AML-193 (cell line): Measurements from ENCODE around the gene FHDC1.
"Not testable (repeated sequence)": the region's sequence is repeated elsewhere in the genome, so short reads cannot be mapped to it uniquely, and the experiment has no call there.

Source experiments
- DNase-seq, 2 experiments: peaks; one replicate each; lab custom pipeline; 2025; lab: John Stamatoyannopoulos, UW

Gene FHDC1, protein sequence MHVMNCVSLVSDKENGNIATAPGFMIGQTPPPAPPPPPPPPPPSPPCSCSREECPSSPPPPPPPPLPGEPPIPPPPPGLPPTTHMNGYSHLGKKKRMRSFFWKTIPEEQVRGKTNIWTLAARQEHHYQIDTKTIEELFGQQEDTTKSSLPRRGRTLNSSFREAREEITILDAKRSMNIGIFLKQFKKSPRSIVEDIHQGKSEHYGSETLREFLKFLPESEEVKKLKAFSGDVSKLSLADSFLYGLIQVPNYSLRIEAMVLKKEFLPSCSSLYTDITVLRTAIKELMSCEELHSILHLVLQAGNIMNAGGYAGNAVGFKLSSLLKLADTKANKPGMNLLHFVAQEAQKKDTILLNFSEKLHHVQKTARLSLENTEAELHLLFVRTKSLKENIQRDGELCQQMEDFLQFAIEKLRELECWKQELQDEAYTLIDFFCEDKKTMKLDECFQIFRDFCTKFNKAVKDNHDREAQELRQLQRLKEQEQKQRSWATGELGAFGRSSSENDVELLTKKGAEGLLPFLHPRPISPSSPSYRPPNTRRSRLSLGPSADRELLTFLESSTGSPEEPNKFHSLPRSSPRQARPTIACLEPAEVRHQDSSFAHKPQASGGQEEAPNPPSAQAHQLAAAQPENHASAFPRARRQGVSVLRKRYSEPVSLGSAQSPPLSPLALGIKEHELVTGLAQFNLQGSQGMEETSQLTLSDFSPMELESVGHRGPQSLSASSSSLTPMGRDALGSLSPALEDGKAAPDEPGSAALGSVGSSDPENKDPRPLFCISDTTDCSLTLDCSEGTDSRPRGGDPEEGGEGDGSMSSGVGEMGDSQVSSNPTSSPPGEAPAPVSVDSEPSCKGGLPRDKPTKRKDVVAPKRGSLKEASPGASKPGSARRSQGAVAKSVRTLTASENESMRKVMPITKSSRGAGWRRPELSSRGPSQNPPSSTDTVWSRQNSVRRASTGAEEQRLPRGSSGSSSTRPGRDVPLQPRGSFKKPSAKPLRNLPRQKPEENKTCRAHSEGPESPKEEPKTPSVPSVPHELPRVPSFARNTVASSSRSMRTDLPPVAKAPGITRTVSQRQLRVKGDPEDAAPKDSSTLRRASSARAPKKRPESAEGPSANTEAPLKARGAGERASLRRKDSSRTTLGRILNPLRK

DNA sequence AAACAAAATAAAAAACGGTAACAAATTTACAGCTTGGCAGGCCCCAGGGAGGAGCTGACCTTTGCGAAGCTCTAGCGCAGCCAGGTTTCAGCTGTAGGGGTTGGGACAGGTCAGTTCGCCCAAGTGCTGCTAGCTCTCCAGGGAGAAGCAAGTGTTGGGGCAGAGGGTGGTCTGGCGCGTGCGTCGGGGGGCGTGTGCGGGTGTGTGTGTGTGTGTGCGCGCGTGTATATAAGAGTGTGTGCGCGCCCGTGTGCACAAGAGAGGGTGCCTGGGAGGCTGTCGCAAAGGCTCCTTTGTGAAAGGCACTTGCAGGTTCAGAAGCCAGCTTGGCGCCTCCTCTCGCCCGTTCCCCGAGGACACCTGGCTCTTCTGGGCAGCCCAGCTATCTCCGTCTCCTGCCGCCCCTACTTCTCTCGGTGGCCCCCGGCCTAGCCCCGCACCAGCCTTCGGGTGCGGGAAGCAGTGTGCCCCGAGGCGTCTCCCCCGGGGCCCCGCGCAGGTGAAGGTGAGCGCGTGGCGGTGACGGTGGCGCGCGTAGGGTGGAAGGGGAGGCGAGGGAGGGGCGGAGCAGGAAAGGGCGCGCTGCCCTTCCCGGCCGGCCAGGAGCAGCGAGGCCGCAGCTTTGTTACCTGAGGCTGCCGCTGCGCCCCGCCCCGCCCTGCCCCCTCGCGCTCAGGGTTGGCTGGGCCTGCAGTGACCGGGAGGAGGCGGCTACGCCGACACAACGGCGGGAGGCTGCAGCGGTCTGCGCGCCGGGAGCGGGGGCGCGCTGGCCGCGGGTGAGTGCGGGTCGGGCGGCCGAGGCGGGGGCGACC, at the start of gene FHDC1:
FHDC1 (plus strand) TSS at position 693 of the 815 bp plus-strand sequence. CDS start 6,735 bp downstream, outside the sequence.
- no peak for DNase-seq

DNA sequence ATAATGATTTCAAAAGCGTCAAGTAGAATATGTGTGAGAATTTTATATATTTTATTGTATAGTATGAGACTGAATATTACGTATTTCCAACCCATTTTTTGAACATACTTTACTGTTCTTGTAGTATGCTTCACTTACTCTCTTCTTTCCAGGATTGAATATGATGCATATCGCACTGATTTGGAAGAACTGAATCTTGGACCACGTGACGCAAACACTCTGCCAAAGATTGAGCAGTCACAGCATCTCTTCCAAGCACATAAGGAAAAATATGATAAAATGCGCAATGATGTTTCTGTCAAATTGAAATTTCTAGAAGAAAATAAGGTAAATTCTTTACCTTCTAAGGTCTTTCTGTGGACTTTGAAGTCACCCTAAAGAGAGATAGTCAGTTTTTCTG, 48.1 kb upstream of the FHDC1 start:
- DNase-seq: no peak

DNA sequence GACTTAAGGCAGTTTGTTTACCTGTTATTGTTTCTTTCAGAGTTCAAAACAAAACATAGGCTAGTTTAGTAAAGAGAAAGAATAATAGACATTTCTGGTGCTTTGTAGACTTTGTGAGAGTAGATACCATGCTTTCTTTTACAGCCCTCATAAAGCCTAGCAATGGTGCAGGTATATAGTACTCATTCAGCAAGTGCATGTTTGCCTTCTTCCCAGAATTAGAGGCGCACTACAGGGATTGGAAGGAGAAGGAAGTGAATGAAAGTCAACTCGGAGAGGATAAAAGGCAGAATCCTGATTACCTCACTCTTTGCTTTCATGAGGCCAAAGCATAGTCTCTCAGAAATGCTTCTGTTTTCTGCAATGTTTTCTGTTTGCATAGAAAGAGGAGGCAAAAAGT, 43.1 kb upstream of the FHDC1 start:
- no peak for DNase-seq

DNA sequence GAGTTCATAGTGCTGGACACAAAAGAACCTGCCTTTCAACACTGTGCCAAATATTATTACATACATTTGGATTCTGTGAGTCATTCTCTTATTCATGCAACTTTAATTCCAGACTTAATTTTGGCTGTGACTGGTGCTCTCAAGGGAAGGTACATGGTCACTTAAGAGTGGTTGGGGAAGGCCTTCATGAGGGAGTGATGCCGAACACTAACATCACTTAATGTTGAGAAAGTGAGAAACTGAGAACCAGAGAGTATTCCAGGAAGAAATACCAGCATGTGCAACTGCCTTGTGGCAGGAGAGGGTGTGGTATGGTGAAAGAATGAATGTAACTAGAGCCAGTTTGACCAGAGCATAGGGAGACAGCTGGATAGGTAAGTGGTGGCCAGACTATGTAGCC, 41.5 kb upstream of the FHDC1 start:
- no peak for DNase-seq

DNA sequence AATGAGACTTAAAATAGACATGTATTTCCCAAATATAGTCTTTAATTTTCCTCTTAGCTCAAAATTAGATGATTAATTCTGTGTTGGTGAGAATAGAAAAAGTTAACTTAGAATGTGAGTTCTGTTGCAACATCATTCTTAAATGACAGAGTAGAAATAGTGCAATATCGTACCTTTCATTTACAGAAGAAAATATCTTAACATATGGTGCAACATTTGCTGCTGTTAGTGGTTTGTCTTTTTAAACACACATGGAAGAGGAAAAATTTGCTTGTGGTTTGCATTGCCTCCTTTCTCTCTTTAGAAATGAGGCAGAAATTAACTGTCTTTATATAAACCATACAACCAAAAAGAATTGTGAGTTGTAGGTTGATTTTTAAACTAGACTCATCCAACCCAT, 39.3 kb upstream of the FHDC1 start:
- DNase-seq: peak; percentile 77 to 78

DNA sequence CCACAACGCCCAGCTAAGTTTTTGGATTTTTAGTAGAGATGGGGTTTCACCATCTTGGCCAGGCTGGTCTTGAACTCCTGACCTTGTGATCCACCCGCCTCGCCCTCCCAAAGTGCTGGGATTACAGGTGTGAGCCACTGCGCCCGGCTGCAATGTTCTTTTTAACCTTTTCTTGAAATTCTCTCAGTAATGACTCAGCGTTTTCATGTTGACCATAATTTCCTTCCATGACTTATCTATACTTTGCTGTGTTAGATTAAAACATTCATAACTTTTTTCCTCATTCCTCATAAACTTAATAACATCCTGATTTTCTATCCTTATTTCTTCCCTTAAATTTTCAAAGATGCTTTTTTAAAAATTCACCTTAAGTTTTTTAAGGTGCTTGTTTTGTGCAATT, 38.0 kb upstream of the FHDC1 start:
- DNase-seq: not testable (repeated sequence)

DNA sequence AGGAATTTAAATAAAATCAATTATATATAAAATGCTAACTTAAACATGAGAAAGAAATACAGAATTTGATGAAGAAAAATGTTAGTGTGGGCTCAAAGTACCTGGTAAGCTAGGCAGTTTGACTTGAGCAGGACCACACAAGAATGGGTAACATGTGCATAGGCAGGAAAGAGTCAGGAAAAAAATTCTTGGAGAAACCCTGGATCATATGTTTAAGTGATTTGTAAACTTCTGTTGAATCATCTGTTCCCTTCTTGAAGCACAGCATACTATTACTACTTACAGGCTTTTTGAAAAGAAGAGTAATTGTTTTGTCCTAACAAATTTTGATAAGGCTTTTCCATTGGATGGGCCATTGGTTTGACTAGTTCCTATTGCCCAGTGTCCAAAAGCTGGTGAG, 37.5 kb upstream of the FHDC1 start:
- DNase-seq: no peak

DNA sequence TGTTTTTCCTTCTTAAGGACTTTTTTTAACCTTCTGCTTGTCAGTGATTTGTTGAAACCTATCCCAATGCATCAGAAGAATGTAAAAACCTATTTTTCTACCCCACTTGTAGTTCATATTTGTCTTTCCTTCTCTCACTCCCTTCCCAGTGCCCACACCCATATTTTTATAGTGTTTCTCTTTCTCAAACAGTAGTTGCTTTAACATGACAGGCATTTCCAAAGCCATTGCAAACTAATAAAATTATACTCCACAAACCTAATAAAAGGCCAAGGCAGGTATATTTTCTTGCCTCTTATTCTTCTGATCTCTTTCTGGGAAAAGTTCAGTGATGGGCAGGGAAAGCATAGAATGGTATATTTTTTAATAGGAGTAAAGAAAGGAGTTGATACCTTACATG, 35.7 kb upstream of the FHDC1 start:
- DNase-seq: no peak

DNA sequence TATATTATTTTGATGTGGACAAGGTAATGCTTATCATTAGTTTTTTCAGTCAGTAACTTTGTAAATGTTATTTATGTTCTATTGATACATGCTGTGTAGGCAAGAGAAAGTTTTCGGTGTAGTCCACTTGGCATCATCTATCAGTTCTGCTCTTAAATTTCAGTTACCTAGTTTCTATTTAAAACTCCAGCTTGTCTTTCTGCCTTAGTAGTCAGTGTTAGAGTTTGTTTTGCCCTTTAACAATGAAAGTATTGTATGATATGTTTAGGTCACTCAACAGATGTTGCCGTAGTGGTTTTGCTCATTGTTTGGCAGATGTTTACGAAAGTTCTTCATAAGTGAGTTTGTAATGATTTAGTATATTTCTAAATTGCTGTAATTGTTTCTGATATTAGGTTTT, 34.9 kb upstream of the FHDC1 start:
- no peak for DNase-seq

DNA sequence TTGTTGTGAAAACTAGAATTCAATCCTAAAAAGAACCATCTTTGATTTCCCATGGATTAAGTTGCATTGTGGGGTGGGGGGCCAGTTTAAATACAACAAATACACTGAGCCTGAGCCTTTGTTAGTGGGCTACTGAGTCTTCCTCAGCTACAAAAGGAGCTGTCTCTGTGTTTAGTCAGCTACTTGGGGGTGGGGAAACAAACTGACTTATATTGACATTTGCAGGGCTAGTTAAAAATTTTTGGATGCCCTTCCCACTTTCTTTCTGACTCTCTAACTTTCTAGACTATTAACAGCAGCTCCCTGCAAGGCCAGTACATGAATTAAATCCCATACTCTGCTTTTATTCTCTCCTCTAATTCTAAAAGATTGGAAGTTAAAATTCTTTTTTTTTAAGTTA, 32.5 kb upstream of the FHDC1 start:
- no peak for DNase-seq

DNA sequence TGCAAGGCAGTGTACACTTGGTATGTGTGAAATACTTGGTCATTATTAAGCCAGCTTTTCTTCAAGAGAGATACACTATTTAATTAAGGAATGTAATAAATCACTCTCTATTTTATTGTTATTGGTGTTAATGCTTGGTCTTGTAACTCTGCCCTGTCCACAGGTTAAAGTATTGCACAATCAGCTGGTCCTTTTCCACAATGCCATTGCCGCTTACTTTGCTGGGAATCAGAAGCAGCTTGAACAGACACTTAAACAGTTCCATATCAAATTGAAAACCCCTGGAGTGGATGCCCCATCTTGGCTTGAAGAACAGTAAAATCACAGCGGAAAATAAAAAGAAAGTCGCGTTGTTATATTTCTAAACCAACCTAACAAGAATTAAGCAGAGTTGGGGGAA, 26.2 kb upstream of the FHDC1 start:
- no peak for DNase-seq

DNA sequence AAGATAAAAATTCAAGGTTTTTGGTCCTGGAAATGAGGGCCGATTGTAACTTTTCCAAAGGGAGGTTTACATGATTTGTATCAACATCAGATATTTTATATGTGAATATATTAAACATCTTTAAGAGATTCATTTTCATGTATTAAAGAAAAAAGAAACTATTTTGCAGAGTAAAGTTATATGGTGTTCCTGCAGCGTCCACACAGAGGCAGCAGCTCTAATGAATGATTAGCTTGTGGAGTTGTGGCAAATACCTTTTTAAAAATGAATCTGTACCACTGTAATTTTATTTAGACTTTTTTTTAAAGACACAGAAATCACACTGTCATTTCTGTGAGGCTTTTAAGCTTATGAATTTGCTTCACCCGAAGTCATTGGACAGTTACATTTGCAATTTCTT, 25.6 kb upstream of the FHDC1 start:
- DNase-seq: no peak

DNA sequence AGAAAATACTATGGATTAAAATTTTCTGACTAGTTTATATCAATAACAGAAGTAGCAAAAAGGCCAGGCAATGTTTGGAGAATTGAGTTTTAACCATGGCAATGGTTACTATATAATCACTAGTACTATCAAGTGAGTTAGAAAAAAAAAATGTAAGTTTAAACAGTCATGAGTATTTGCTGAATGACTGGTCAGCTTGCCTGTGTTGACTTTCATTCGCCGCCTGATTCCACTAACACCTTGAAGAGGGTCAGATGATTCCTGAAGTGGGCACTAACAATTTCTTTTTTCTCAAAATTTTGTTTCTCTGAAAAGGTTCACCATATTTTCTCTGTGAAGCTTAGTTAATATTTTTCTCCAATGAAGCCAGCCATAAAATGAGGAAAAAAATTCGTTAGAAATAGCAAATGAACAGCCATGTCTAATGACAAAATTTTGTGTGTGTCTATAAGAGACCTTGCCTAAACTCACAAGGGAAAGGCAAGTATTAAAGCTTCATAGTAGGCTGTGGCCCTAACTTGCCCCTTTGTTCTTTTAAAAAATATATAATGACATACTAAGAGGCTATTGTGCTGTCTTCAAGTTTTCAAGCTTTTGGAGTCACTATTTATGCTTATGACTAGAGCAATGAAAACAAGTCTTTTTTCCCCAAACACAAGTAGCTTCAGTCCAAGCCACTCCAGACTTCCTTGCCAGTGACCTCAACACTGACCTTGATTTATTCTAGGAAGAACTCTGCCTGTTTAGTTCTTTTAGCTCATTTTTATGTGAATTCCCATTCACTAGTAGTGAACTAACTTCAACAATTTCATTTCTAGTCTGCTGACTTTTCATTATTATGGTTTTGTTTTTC, 18.4 kb upstream of the FHDC1 start:
- no peak for DNase-seq

DNA sequence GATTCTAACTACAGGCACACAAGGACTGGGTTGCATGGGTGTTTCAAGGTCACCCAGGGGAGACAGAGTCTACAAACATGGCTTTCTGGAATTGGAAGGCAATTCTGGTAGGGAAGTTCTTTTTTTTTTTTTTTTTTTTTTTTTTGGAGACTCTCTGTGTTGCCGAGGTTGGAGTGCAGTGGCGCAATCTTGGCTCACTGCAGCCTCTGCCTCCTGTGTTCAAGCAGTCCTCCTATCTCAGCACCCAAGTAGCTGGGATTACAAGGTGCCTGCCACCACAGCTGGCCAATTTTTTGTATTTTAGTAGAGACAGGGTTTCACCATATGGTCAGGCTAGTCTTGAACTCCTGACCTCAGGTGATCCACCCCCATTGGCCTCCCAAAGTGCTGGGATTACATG, 16.3 kb upstream of the FHDC1 start:
- no peak for DNase-seq

DNA sequence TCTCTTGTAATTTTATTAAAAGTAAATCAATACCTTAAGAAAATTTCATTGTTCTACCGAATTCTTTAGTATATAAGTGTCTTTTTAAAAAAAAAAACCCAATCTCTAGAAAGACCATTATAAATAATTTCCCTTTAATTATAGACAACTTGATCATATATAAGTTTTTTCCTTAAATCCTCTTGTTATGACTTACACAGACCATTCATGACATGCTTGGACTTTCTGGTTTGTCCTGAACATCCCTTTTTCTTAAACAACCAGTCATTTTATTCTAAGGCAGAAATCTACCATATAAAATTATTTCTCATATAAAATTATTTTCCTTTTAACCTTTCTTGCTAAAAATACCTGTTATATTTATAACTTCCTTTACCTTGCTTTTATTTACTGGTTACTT, 15.4 kb upstream of the FHDC1 start:
- no peak for DNase-seq

DNA sequence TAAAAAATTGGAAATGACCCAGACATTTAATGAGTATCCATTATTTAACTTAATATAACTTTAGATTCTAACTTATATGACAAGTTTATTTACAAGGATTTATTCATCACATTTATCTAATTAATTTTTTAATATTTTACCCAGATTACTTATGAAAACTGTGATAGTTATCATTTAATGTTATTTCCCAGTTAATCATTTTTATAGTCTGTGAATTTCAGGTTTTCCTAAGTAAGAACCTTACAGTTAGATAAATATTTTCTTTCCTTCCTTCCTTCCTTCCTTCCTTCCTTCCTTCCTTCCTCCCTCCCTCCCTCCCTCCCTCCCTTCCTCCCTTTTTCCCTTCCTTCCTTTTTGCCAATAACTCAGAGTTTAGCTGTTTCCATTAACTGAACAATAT, 14.8 kb upstream of the FHDC1 start:
- DNase-seq: no peak

DNA sequence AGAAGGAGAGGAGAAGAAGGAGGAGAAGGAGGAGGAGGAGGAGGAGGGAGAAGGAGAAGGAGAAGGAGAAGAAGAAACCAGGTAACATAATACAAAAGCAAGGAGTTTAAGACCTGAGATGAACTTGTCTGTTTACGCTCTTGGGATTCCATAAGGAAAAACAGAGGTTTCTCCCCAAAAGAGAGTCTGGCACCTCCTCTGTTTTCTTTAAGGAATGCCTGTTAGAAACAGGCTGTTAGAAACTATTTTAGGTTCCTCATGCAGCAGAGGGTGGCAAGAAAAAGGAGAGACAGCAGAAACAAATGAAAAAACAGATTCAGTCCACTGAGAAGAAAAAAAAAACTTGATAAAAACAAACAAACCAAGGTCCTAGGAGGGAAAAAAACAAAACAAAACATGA, 10.3 kb upstream of the FHDC1 start:
- DNase-seq: no peak

DNA sequence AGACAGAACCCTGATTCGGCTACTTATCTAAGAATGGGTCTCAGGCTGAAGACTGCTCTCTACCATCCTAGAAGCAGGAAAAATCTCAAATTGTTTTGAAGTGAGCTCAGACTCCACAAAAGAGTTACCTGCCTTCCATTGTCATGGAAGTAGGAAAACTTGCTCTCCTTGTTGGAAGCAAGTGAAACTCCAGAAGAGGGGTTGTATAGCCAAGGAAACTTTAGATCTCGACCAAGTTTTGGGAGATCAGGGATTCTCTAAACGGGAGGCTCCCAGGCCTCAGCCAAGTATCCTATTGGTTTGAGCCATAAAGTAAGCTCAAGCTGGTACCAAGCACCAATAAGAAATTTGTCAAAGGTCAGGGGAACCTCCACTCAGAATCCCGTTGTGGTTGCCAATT, 9.2 kb upstream of the FHDC1 start:
- DNase-seq: no peak

DNA sequence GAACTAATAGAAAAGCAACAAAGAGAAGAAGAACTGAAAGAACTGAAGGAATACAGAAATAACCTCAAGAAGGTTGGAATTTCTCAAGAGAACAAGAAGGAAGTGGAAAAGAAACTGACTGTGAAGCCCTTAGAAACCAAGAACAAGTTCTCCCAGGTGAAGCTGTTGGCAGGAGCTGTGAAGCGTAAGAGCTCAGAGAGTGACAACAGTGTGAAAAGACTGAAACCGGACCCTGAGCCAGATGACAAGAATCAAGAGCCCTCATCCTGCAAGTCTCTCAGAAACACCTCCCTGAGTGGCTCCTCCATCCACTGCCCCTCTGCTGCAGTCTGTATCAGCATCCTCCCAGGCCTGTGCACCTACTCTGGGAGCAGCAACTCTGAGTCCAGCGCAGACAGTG, 8.4 kb upstream of the FHDC1 start:
- no peak for DNase-seq

DNA sequence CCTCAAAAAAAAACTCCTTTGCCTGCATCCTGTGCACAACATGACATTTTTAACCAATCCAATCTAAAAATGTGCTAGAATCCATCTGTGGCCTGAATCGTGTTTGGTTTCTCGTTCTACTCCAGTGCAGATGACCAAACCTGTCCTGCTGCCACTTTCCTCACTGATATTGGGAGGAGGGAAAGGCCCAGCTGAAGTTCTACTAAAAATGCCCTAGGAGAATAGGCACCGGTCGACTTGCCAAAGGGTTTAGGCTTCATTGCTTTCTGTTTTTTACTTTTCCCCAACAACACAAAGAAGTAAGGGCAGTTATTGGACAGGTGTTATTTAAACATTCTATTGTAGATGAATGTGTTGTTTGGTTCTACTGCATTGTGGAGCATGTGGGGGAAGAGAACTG, 7.8 kb upstream of the FHDC1 start:
- no peak for DNase-seq

DNA sequence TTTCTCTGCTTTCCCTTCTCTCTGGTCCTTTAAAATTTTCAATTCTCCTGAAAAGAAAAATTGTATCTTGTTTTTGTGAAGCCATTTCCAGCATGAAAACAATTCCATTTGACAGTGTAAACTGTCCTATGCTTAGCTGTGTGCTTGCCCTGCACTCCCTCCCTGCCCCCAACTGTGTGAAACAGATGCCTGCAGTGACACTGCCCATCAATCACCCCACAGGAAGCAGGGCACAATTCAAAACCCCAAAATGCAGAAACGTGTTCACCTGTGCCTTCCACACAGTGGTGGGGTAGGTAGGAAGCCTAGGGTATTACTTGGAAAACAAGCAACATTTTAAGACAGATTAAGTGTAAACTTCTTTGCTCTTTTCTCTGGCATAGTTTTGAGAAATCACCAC, 6.2 kb upstream of the FHDC1 start:
- DNase-seq: no peak
